ENCODE results near the gene SKOR2.

DNA sequence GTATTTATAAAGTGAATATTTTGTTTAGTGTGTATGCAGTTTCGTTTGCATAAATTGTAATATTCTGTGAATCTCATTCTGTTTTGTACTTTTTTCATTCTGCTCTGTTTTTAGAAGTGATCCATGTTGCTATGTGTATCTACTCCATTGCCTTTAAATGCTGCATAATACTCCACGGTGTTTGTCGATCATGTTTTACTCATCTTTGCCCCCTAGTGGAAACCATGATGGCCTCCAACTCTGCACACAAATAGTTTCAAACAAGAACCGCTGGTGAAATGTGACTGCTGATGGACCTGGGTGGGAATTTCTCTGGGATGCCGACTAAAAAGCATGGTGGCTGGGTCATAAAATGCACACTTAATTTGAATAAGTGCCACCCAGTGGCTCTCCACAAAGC is 32.0 kb upstream of the SKOR2 start:
- TF ChIP-seq, protein P1, sequence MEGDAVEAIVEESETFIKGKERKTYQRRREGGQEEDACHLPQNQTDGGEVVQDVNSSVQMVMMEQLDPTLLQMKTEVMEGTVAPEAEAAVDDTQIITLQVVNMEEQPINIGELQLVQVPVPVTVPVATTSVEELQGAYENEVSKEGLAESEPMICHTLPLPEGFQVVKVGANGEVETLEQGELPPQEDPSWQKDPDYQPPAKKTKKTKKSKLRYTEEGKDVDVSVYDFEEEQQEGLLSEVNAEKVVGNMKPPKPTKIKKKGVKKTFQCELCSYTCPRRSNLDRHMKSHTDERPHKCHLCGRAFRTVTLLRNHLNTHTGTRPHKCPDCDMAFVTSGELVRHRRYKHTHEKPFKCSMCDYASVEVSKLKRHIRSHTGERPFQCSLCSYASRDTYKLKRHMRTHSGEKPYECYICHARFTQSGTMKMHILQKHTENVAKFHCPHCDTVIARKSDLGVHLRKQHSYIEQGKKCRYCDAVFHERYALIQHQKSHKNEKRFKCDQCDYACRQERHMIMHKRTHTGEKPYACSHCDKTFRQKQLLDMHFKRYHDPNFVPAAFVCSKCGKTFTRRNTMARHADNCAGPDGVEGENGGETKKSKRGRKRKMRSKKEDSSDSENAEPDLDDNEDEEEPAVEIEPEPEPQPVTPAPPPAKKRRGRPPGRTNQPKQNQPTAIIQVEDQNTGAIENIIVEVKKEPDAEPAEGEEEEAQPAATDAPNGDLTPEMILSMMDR (IDR thresholded peaks at IDR 0.05; ENCODE audit: low read length), result peak; percentile 45
- TF ChIP-seq EZH2phosphoT487 (IDR thresholded peaks at IDR 0.05; ENCODE audit: low read length), result no peak
- TF ChIP-seq EZH2 (optimal IDR thresholded peaks at IDR 0.05; ENCODE audit: low read depth, low read length), result no peak

All from MM.1S (cell line).